ENCODE results near the gene C11orf68.

- TF ChIP-seq CHD2 (IDR thresholded peaks at IDR 0.05; ENCODE audit: low read length): no peak
- TF ChIP-seq TCF12 (IDR thresholded peaks at IDR 0.05; ENCODE audit: low read depth, low read length): no peak
- TF ChIP-seq, protein P1, sequence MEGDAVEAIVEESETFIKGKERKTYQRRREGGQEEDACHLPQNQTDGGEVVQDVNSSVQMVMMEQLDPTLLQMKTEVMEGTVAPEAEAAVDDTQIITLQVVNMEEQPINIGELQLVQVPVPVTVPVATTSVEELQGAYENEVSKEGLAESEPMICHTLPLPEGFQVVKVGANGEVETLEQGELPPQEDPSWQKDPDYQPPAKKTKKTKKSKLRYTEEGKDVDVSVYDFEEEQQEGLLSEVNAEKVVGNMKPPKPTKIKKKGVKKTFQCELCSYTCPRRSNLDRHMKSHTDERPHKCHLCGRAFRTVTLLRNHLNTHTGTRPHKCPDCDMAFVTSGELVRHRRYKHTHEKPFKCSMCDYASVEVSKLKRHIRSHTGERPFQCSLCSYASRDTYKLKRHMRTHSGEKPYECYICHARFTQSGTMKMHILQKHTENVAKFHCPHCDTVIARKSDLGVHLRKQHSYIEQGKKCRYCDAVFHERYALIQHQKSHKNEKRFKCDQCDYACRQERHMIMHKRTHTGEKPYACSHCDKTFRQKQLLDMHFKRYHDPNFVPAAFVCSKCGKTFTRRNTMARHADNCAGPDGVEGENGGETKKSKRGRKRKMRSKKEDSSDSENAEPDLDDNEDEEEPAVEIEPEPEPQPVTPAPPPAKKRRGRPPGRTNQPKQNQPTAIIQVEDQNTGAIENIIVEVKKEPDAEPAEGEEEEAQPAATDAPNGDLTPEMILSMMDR (IDR thresholded peaks at IDR 0.05; ENCODE audit: control extremely low read depth in 1 of 3, insufficient read depth in 1 of 3, low read depth in 1 of 3, low read length in 3 of 3): no peak
- no peak for TF ChIP-seq ZNF274 (IDR thresholded peaks at IDR 0.05; ENCODE audit: borderline replicate concordance, extremely low read depth, low read length)
- no peak; a peak in 1 of 3 replicates for TF ChIP-seq POLR2A (IDR thresholded peaks at IDR 0.05; ENCODE audit: control extremely low read depth in 1 of 2, low read depth in 2 of 2, low read length in 2 of 2)
- TF ChIP-seq JUND (IDR thresholded peaks at IDR 0.05; ENCODE audit: low read length): no peak
- TF ChIP-seq EGR1 (IDR thresholded peaks at IDR 0.05; ENCODE audit: borderline replicate concordance, low read depth, low read length): no peak
- no peak for TF ChIP-seq CEBPB (IDR thresholded peaks at IDR 0.05; ENCODE audit: low read depth, low read length)
- no peak for TF ChIP-seq KDM1A (IDR thresholded peaks at IDR 0.05; ENCODE audit: borderline replicate concordance, low read length)
- no peak for TF ChIP-seq MAFK (IDR thresholded peaks at IDR 0.05; ENCODE audit: low read depth, low read length)
- no peak for TF ChIP-seq NANOG (IDR thresholded peaks at IDR 0.05; ENCODE audit: insufficient read depth, low read depth, low read length, poor library complexity, severe bottlenecking)
Measured at GRCh38 chr11:65916391-65916790, 2.5 kb downstream of the C11orf68 start.
